Activated naive CD4-positive, alpha-beta T cell treated with anti-CD3 and anti-CD28 coated beads for 36 hours (primary cell): Measurements from ENCODE around the gene STAT1. TPM values are rescaled to one million over a fixed set of nuclear protein-coding genes. Genes with fewer than 3 reads are reported as not detected.

Experiments
- CTCF ChIA-PET: fragments of 350-600 bp; sonication (Branson Sonifier 250); formaldehyde crosslinking; loops from one replicate; lab custom pipeline; 2021; ENCODE audit warnings: antibody characterized with exemption; lab: Charles Lee
- DNase-seq: peaks from one replicate; pipeline ENCODE4 v3.0.0-alpha.2; 2020
- H3K27ac Mint-ChIP-seq: one replicate; pipeline ENCODE4 v1.8.0; 2021; ENCODE audit warnings: mild to moderate bottlenecking, mixed read lengths
- H3K27me3 Mint-ChIP-seq: one replicate; pipeline ENCODE4 v1.8.0; 2021; ENCODE audit warnings: low read depth, mixed read lengths
- H3K36me3 Mint-ChIP-seq: one replicate; pipeline ENCODE4 v1.8.0; 2021; ENCODE audit warnings: low read depth, mixed read lengths
- H3K4me1 Mint-ChIP-seq: one replicate; pipeline ENCODE4 v1.8.0; 2021; ENCODE audit warnings: low read depth, mixed read lengths
- H3K4me3 Mint-ChIP-seq: one replicate; pipeline ENCODE4 v1.8.0; 2021; ENCODE audit warnings: mild to moderate bottlenecking, moderate library complexity, mixed read lengths
- H3K9me3 Mint-ChIP-seq: one replicate; pipeline ENCODE4 v1.8.0; 2021; ENCODE audit warnings: mixed read lengths
- intact Hi-C: fragments of 100-400 bp; cut with micrococcal nuclease; formaldehyde crosslinking; loops from one replicate; pipeline ENCODE4 v1.15.1; 2023
- total RNA-seq, 2 experiments: library from RNA; stranded (reverse); gene quantifications; one replicate each; pipeline ENCODE4 v1.2.3, GENCODE V29; 2021

Gene STAT1
- total RNA-seq, 2 experiments from 2014 or later = 376 to 402 TPM

GRCh38 chr2:190943706-190944105, 70.3 kb downstream of the STAT1 start:
- no peak for DNase-seq
- intact Hi-C loops = no loop called here
- Mint-ChIP-seq H3K36me3 (peaks cover 1% of the 10 kb centered on the region), H3K27me3 (no peaks in the 10 kb centered on the region), H3K9me3 (no peaks in the 10 kb centered on the region), H3K4me3 (no peak overlapping the region), H3K27ac (no peak overlapping the region), H3K4me1 (peaks cover 15% of the 10 kb centered on the region)
- CTCF ChIA-PET = no interaction called here

- H3K27ac Mint-ChIP-seq = no peak overlapping the region
- H3K9me3 Mint-ChIP-seq = no peaks in the 10 kb centered on the region
- CTCF ChIA-PET = no interaction called here
- intact Hi-C loops = no loop called here
- H3K27me3 Mint-ChIP-seq = no peaks in the 10 kb centered on the region
- H3K4me3 Mint-ChIP-seq = no peak overlapping the region
- no peak for DNase-seq
- peaks cover 1% of the 10 kb centered on the region for H3K36me3 Mint-ChIP-seq
- H3K4me1 Mint-ChIP-seq = peaks cover 18% of the 10 kb centered on the region
These were observed 71.3 kb downstream of the STAT1 start for GRCh38 chr2:190942697-190943096.

- Mint-ChIP-seq H3K4me1 (peaks cover 13% of the 10 kb centered on the region), H3K4me3 (no peak overlapping the region), H3K27me3 (no peaks in the 10 kb centered on the region), H3K9me3 (no peaks in the 10 kb centered on the region), H3K27ac (no peak overlapping the region), H3K36me3 (peaks cover 1% of the 10 kb centered on the region)
- DNase-seq = no peak
- CTCF ChIA-PET = no interaction called here
- intact Hi-C loops = no loop called here
These were observed 72.4 kb downstream of the STAT1 start for GRCh38 chr2:190941571-190941970.

GRCh38 chr2:190940454-190940853, 73.5 kb downstream of the STAT1 start:
- CTCF ChIA-PET = no interaction called here

GRCh38 chr2:190938771-190939335, 75.1 kb downstream of the STAT1 start:
- peak overlapping the region; percentile 56 for H3K27ac Mint-ChIP-seq
- H3K27me3 Mint-ChIP-seq = no peaks in the 10 kb centered on the region
- peaks cover 5% of the 10 kb centered on the region for H3K36me3 Mint-ChIP-seq
- intact Hi-C loops = no loop called here
- H3K9me3 Mint-ChIP-seq = no peaks in the 10 kb centered on the region
- H3K4me1 Mint-ChIP-seq = peaks cover 15% of the 10 kb centered on the region
- H3K4me3 Mint-ChIP-seq = no peak overlapping the region
- no peak for DNase-seq
- CTCF ChIA-PET = interaction anchor here (1.0 kb wide), 1 partner anchor 9 kb away, joined by 3 read pairs; no protein-coding TSS in a partner anchor

More at GRCh38 chr2:190940454-190940853, 73.5 kb downstream of the STAT1 start:
- H3K27me3 Mint-ChIP-seq = no peaks in the 10 kb centered on the region
- intact Hi-C loops = no loop called here
- H3K4me1 Mint-ChIP-seq = peaks cover 13% of the 10 kb centered on the region
- H3K36me3 Mint-ChIP-seq = peaks cover 1% of the 10 kb centered on the region
- no peak overlapping the region for H3K27ac Mint-ChIP-seq
- no peak overlapping the region for H3K4me3 Mint-ChIP-seq
- H3K9me3 Mint-ChIP-seq = no peaks in the 10 kb centered on the region
- no peak for DNase-seq

- H3K4me1 Mint-ChIP-seq = peaks cover 30% of the 10 kb centered on the region
- intact Hi-C loops = no loop called here
- H3K9me3 Mint-ChIP-seq = no peaks in the 10 kb centered on the region
- H3K36me3 Mint-ChIP-seq = peaks cover 17% of the 10 kb centered on the region
- no peak for DNase-seq
- H3K4me3 Mint-ChIP-seq = no peak overlapping the region
- H3K27me3 Mint-ChIP-seq = no peaks in the 10 kb centered on the region
- H3K27ac Mint-ChIP-seq = no peak overlapping the region
- CTCF ChIA-PET = interaction anchor here (0.6 to 1.0 kb wide), 3 partner anchors 11 to 60 kb away, joined by 3 to 4 read pairs (median 3); no protein-coding TSS in a partner anchor
These were observed 78.9 kb downstream of the STAT1 start for GRCh38 chr2:190935054-190935453.

- intact Hi-C loops = loop anchor here (5.0 kb wide), 1 partner anchor 34 kb away; no protein-coding TSS in a partner anchor
- H3K4me3 Mint-ChIP-seq = no peak overlapping the region
- H3K36me3 Mint-ChIP-seq = peaks cover 27% of the 10 kb centered on the region
- DNase-seq = no peak
- CTCF ChIA-PET = interaction anchor here (0.7 to 2.0 kb wide), 3 partner anchors 14 to 83 kb away, joined by 3 to 7 read pairs (median 4); no protein-coding TSS in a partner anchor
- H3K27me3 Mint-ChIP-seq = no peaks in the 10 kb centered on the region
- no peak overlapping the region for H3K27ac Mint-ChIP-seq
- H3K9me3 Mint-ChIP-seq = no peaks in the 10 kb centered on the region
- peaks cover 24% of the 10 kb centered on the region for H3K4me1 Mint-ChIP-seq
These were observed 80.6 kb downstream of the STAT1 start for GRCh38 chr2:190933361-190933760.

- intact Hi-C loops = loop anchor here (5.0 kb wide), 1 partner anchor 35 kb away; no protein-coding TSS in a partner anchor
- H3K9me3 Mint-ChIP-seq = no peaks in the 10 kb centered on the region
- CTCF ChIA-PET = interaction anchor here (0.7 to 2.0 kb wide), 4 partner anchors 15 to 152 kb away, joined by 3 to 7 read pairs (median 4); no protein-coding TSS in a partner anchor
- no peak overlapping the region for H3K27ac Mint-ChIP-seq
- H3K36me3 Mint-ChIP-seq = peaks cover 27% of the 10 kb centered on the region
- H3K27me3 Mint-ChIP-seq = no peaks in the 10 kb centered on the region
- H3K4me1 Mint-ChIP-seq = peaks cover 24% of the 10 kb centered on the region
- no peak overlapping the region for H3K4me3 Mint-ChIP-seq
- no peak for DNase-seq
These were observed 81.5 kb downstream of the STAT1 start for GRCh38 chr2:190932514-190932913.

GRCh38 chr2:190930411-190930810, 83.6 kb downstream of the STAT1 start:
- Mint-ChIP-seq H3K27me3 (no peaks in the 10 kb centered on the region), H3K4me1 (peaks cover 22% of the 10 kb centered on the region), H3K27ac (no peak overlapping the region), H3K4me3 (no peak overlapping the region), H3K36me3 (peaks cover 33% of the 10 kb centered on the region), H3K9me3 (no peaks in the 10 kb centered on the region)
- CTCF ChIA-PET = interaction anchor here (0.7 kb wide), 1 partner anchor 17 kb away, joined by 3 read pairs; no protein-coding TSS in a partner anchor
- intact Hi-C loops = loop anchor here (5.0 kb wide), 1 partner anchor 37 kb away; no protein-coding TSS in a partner anchor
- DNase-seq = no peak

GRCh38 chr2:190929919-190930318, 84.1 kb downstream of the STAT1 start:
- CTCF ChIA-PET = no interaction called here
- H3K4me3 Mint-ChIP-seq = no peak overlapping the region
- H3K36me3 Mint-ChIP-seq = peaks cover 36% of the 10 kb centered on the region
- no peaks in the 10 kb centered on the region for H3K27me3 Mint-ChIP-seq
- intact Hi-C loops = loop anchor here (5.0 kb wide), 1 partner anchor 37 kb away; no protein-coding TSS in a partner anchor
- H3K4me1 Mint-ChIP-seq = peaks cover 22% of the 10 kb centered on the region
- H3K27ac Mint-ChIP-seq = peak overlapping the region; percentile 28
- no peak for DNase-seq
- H3K9me3 Mint-ChIP-seq = no peaks in the 10 kb centered on the region

- Mint-ChIP-seq H3K4me3 (no peak overlapping the region), H3K36me3 (peaks cover 48% of the 10 kb centered on the region), H3K27me3 (no peaks in the 10 kb centered on the region), H3K9me3 (no peaks in the 10 kb centered on the region), H3K4me1 (peaks cover 26% of the 10 kb centered on the region), H3K27ac (no peak overlapping the region)
- DNase-seq = no peak
- CTCF ChIA-PET = interaction anchor here (0.7 kb wide), 1 partner anchor 76 kb away, joined by 4 read pairs; no protein-coding TSS in a partner anchor
- intact Hi-C loops = no loop called here
These were observed 86.7 kb downstream of the STAT1 start for GRCh38 chr2:190927301-190927700.

GRCh38 chr2:190922376-190922775, 91.6 kb downstream of the STAT1 start:
- intact Hi-C loops = loop anchor here (2.0 kb wide), 1 partner anchor 78 kb away; no protein-coding TSS in a partner anchor
- no peaks in the 10 kb centered on the region for H3K9me3 Mint-ChIP-seq
- H3K27ac Mint-ChIP-seq = no peak overlapping the region
- no peaks in the 10 kb centered on the region for H3K27me3 Mint-ChIP-seq
- peaks cover 44% of the 10 kb centered on the region for H3K36me3 Mint-ChIP-seq
- peaks cover 30% of the 10 kb centered on the region for H3K4me1 Mint-ChIP-seq
- DNase-seq = no peak
- H3K4me3 Mint-ChIP-seq = no peak overlapping the region
- CTCF ChIA-PET = no interaction called here

GRCh38 chr2:190920085-190920484, 93.9 kb downstream of the STAT1 start:
- Mint-ChIP-seq H3K4me1 (peaks cover 45% of the 10 kb centered on the region), H3K4me3 (no peak overlapping the region), H3K27ac (no peak overlapping the region), H3K36me3 (peaks cover 52% of the 10 kb centered on the region), H3K27me3 (no peaks in the 10 kb centered on the region), H3K9me3 (no peaks in the 10 kb centered on the region)
- intact Hi-C loops = no loop called here
- no peak for DNase-seq
- CTCF ChIA-PET = interaction anchor here (1.3 kb wide), 1 partner anchor 70 kb away, joined by 3 read pairs; no protein-coding TSS in a partner anchor
